GM19395 (cell line): ENCODE results near the gene CACYBP.

ENCODE experiments used
- ATAC-seq: cut with Tn5 transposase; IDR thresholded peaks from one replicate; pipeline ENCODE4 v1.9.1; 2021; ENCODE audit warnings: mild to moderate bottlenecking, moderate library complexity; ENCODE audit not compliant: unreplicated experiment

Gene CACYBP

GRCh38 chr1:174999936-175000696 lies at the start of gene CACYBP:
Gene CACYBP (plus strand): TSS chr1:174999947. CDS start chr1:175000181, 234 bp downstream.
- peak; percentile 18 for ATAC-seq

DNA sequence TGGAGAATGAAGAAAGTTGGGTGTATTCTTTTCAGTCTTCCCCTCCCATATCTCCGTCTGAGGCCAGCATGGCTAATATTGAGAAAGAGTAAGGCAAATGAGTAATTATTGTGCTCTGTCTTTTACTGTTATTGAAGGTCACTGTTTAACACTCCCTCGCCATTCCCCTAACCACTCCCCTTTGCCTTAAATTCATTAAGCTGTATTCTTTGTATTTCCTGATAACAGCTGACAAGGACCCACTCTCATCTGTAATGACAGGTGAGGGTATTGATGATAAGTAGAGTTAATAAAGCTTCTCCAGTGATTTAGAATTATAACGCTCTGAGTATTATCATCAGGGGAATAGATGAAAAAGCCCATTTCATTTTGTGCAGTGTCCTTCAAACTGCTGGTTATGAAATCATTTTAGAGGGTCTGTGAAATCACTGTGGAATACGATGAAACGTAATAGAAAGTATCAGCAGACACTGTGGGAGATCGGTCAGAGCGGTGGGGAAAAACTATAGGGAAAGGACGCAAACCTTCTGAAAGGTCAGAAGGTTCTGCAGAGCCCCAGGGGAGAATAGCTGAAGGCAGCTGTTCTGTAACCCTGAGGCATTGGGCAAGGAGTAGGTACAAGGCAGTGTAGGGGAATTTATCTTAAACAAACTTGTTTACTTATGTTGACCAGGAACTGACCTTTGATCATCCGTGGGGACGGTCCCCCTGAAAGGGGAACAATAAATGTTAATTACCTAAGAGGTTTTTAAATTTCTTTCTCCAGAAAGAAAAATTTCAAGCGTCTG lies 46.3 kb upstream of the CACYBP start:
- ATAC-seq = peak; percentile 52

- peak; percentile 9 for ATAC-seq
Observed at GRCh38 chr1:174954073-174954460, 45.7 kb upstream of the CACYBP start.

- no peak for ATAC-seq
Observed at GRCh38 chr1:174954671-174955669, 44.8 kb upstream of the CACYBP start.

GRCh38 chr1:174956086-174956485 lies 43.7 kb upstream of the CACYBP start:
- ATAC-seq = no peak

- ATAC-seq = no peak
Observed at GRCh38 chr1:174956976-174957375, 42.8 kb upstream of the CACYBP start.

- no peak for ATAC-seq
Observed at GRCh38 chr1:174957829-174958228, 41.9 kb upstream of the CACYBP start.

GRCh38 chr1:174958396-174958795 lies 41.4 kb upstream of the CACYBP start:
- no peak for ATAC-seq

DNA sequence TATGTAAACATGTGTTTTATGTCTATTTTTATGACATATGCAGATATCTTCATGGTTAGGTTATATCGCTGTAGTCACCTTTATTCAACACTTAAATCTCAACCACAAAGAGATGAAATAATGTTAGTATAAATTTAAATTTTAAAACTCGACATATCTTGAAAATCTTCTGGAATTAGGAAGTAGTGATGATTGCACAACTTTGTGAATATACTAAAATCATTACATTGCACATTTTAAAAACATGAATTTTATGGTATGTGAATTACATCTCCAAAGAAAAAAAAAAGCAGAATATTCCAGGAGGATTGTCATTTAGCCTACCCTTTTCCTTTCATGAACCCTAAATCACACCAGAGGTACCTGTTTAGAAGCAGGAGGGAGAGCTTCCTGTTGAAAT lies 39.4 kb upstream of the CACYBP start:
- ATAC-seq = no peak

DNA sequence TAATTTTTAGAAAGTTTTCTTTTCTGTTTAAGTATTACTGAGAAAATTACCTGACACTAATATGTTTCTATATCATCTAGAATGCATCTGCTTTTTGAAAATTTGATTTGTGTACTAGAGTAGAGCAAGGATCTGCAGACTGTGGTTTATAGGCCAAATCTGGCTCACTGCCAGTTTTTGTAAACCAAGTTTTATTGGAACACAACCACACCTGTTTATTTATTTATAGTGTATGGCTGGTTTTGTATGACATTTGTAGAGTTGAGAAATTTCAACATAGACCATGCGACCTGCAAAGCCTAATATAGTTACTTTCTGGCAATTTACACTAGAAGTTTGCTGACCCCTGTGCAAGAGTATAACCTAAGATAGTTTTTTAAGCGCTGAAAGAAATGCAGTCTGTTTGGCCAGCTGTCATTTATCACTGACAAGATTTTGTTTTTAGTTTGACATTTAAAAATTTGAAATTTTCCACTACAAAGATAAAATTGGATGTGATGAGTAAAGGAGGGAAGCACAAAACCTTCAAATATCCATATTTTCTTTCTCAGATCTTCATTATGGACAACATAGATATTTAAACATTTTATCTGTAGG lies 36.1 kb upstream of the CACYBP start:
- ATAC-seq = no peak

DNA sequence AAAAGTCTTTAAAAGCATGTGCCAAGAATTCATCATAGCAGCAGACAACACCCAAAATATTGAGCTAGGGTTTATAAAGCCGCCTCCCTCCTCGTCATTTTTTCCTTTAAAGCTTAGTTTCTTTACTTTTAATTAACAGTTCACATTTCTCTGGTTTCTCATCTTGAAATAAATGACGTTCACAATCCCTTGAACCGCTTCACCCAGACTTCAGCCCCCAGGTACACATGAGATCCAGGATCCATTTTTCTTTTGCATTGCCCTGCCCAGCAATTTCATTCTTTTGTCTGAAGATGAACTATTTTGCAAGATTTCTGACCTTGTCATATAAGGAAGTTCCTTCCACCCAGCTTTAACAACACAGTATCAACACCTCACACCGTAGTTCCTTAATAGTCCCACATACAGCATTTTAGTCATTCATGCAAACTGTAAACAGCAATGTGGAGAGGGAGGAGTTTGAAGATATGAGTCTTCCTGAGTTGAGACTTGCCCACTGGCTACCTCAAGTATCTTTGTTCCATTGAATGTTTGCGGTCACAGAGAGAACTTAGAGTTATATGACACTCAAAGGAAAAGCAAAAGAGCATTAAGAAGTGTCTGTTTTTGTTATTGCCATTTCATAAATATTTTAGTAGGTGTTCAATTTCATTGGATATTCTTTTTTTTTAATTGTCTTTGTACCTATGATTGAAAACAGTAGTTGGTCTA lies 35.3 kb upstream of the CACYBP start:
- no peak for ATAC-seq

DNA sequence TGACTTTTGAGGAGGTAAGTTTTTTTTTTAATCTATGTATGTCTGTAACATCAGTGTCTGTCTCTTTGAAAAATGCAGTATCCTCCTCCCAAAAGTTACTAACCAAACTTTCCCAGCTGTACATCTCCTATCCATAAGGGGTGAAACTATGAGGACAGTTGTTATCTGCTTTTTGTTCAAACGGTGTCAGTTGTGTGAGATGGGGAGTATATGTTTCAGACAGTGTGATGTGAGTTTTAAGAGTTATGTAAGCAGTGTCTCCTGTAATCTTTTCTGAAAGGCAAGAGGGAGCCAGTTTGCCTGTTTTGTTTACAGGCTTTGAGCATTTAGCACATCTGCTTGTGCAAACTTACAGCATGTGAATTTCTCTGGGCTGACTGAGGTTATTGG lies 34.8 kb upstream of the CACYBP start:
- no peak for ATAC-seq

GRCh38 chr1:174965362-174966007 lies 34.3 kb upstream of the CACYBP start:
- ATAC-seq = no peak

DNA sequence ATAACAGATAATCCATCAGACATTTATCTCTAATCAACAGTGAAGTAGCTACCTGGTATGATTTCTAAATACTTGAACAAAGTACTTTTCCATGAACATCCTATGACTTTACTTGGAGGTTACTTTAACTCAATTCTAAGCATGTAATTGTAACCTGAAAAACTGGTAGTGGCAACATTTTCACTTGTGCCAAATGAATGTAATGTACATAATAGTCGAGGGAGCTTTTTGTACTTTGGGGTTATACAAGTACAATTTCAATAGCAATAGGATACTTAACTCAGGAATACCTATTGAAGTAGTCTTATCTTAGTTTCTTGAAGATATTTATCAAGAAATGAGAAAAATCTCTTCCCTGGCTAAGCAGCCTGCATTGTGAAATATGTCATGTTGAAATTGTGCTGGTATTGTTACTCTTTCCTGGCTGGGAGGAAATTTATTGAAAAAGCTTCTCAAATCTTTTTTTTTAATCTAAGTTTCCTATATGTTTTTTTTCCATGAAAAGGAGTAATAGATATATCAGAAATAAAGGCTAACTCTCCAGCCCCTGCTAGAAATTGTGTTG lies 33.7 kb upstream of the CACYBP start:
- ATAC-seq = no peak

- ATAC-seq = no peak
Observed at GRCh38 chr1:174967845-174968705, 31.7 kb upstream of the CACYBP start.

GRCh38 chr1:174968750-174969244 lies 30.9 kb upstream of the CACYBP start:
- ATAC-seq = peak; percentile 80

- ATAC-seq = no peak
Observed at GRCh38 chr1:174969977-174970376, 29.8 kb upstream of the CACYBP start.

GRCh38 chr1:174971466-174971865 lies 28.3 kb upstream of the CACYBP start:
- ATAC-seq = no peak
